DND-41 (cell line): ENCODE results near the gene PLA2G10.
"Not testable (repeated sequence)": the region's sequence is repeated elsewhere in the genome, so short reads cannot be mapped to it uniquely, and the experiment has no call there.

ENCODE experiments used
- EZH2 ChIP-seq: IDR thresholded peaks from 3 replicates; pipeline ENCODE4 v1.6.1; 2012; ENCODE audit warnings: borderline replicate concordance, low read depth, mild to moderate bottlenecking, moderate library complexity, low read length, inconsistent platforms; ENCODE audit not compliant: severe bottlenecking
- TF ChIP-seq, protein P1 (sequence below): IDR thresholded peaks from 2 replicates; pipeline ENCODE4 v1.5.1; 2012; ENCODE audit warnings: borderline replicate concordance, low read length, moderate library complexity, mild to moderate bottlenecking; ENCODE audit not compliant: poor library complexity, severe bottlenecking; ENCODE audit errors: extremely low read depth

DNA sequence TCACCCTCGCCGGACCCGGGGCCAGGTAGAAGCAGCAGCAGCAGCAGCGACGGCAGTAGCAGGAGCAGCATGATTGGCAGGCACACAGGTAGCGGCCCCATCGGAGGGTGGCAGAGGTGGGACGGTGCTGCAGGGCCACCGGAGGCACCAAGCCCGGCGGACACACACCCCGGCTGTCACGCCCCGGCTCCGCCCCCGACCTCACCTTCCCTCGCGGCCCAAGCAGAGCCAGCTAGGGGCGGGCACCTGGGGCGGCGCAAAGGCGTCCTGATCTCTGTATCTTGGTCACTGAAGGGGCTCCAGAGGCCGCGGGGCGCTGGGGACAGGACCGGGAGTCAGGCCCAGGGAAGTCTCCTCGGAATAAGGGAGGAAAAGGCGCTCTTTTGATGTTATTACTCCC, at the start of gene PLA2G10:
- TF ChIP-seq, protein P1, sequence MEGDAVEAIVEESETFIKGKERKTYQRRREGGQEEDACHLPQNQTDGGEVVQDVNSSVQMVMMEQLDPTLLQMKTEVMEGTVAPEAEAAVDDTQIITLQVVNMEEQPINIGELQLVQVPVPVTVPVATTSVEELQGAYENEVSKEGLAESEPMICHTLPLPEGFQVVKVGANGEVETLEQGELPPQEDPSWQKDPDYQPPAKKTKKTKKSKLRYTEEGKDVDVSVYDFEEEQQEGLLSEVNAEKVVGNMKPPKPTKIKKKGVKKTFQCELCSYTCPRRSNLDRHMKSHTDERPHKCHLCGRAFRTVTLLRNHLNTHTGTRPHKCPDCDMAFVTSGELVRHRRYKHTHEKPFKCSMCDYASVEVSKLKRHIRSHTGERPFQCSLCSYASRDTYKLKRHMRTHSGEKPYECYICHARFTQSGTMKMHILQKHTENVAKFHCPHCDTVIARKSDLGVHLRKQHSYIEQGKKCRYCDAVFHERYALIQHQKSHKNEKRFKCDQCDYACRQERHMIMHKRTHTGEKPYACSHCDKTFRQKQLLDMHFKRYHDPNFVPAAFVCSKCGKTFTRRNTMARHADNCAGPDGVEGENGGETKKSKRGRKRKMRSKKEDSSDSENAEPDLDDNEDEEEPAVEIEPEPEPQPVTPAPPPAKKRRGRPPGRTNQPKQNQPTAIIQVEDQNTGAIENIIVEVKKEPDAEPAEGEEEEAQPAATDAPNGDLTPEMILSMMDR = not testable (repeated sequence)
- not testable (repeated sequence) for TF ChIP-seq EZH2
